Measurements from ENCODE around the gene DNAJC17.

The DNAJC17 gene

DNA sequence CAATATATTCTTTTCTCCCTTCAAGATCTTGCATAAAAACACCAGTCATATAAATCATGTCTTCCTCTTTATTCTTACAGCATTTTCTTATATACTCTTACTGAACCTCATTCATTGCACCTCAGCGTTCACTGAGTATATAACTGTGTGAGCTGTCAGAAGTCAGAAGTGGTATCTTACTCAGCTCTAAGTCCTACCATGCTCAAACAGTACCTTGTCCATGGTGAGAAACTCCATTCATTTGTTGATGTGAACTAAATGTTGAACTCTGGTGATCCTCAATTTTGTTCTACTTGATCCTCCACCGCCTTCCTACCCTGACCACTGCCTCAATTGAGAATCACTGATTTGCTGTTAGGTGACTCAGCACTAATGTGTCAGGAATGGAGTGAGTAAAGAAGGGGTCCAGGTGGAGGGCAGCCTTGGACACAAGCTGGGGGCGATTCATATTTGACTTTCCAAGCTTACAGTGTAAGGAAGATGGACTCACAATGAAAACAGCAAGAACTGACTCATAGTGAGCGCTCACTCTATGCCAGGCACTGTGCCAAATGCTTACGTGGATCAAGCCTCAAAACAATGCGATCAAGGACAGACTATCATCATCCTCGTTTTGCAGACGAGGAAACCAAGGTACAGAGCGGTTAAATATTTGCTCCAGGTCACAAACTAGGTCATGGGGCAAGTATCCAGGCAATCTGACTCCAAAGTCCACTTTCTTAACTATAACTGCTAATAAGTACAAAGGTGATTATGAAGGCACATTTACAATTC is 13.9 kb downstream of the DNAJC17 start:
- H3K4me3 ChIP-seq (ENCODE audit: low read depth, low read length), result no peak overlapping the region
- in situ Hi-C loops (cut with HindIII; ENCODE audit: low sequenced_read_pairs), result no loop called here
- TF ChIP-seq, protein P1, sequence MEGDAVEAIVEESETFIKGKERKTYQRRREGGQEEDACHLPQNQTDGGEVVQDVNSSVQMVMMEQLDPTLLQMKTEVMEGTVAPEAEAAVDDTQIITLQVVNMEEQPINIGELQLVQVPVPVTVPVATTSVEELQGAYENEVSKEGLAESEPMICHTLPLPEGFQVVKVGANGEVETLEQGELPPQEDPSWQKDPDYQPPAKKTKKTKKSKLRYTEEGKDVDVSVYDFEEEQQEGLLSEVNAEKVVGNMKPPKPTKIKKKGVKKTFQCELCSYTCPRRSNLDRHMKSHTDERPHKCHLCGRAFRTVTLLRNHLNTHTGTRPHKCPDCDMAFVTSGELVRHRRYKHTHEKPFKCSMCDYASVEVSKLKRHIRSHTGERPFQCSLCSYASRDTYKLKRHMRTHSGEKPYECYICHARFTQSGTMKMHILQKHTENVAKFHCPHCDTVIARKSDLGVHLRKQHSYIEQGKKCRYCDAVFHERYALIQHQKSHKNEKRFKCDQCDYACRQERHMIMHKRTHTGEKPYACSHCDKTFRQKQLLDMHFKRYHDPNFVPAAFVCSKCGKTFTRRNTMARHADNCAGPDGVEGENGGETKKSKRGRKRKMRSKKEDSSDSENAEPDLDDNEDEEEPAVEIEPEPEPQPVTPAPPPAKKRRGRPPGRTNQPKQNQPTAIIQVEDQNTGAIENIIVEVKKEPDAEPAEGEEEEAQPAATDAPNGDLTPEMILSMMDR (IDR thresholded peaks at IDR 0.05; ENCODE audit: low read depth, low read length, missing control alignments), result no peak
- peak; percentile 88 for DNase-seq (ENCODE audit: low read depth)

DNA sequence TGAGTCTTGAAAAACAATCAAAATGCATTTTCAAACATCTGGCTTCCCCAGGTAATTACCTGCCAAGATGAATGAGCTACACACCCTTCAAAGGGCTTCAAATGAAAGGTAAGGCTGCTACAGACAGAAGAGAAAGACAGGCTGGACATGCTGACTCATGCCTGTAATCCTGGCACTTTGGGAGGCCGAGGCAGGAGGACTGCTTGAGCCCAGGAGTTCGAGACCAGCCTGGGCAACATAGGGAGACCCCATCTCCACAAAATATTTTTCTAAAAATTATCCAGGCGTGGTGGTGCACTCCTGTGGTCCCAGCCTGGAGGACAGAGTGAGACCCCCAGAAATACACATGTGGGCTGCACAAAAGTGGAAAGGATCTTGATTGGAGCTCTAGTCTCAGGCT is 14.9 kb downstream of the DNAJC17 start:
- no peak overlapping the region for H3K4me3 ChIP-seq (ENCODE audit: low read depth, low read length)
- no peak for DNase-seq (ENCODE audit: low read depth)
- in situ Hi-C loops (cut with HindIII; ENCODE audit: low sequenced_read_pairs), result no loop called here
- TF ChIP-seq, protein P1 (IDR thresholded peaks at IDR 0.05; ENCODE audit: low read depth, low read length, missing control alignments), result no peak

DNA sequence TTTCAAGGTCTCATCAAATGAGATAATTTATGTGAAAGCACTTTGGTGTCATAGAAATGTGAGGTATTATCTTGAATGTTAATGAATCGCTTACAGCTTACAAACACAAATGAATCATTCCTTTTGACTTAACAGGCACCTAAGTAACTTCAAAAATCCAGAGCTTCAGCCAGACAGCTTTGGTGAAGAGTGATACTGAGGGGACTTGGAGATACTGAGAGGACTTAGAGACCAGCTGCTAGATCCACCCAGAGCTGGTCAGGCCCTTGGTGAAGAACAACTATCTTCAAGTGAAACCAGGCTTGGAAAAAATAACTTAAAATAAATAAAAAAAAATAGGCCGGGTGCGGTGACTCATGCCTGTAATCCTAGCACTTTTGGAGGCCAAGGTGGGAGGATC is 16.6 kb downstream of the DNAJC17 start:
- TF ChIP-seq, protein P1 (IDR thresholded peaks at IDR 0.05; ENCODE audit: low read depth, low read length, missing control alignments), result no peak
- no peak overlapping the region for H3K4me3 ChIP-seq (ENCODE audit: low read depth, low read length)
- in situ Hi-C loops (cut with HindIII; ENCODE audit: low sequenced_read_pairs), result no loop called here
- DNase-seq (ENCODE audit: low read depth), result no peak

DNA sequence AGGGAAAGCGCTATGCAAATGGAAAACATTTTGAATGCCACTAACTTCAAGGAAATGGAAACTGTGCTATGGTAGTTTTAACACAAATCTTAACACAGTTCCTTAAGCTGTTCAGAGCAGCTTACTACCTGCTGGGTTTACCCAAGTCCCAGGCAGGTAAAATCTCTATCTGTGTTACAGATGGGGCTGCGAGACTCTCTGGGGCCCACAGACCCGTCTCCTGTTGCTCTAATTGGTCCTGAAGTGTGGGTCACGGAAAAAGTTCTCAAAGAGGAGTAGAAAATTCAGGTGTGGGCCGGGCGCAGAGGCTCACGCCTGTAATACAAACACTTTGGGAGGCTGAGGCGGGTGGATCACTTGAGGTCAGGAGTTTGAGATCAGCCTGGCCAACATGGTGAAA is 17.3 kb downstream of the DNAJC17 start:
- TF ChIP-seq, protein P1 (IDR thresholded peaks at IDR 0.05; ENCODE audit: low read depth, low read length, missing control alignments), result no peak
- in situ Hi-C loops (cut with HindIII; ENCODE audit: low sequenced_read_pairs), result no loop called here
- DNase-seq (ENCODE audit: low read depth), result no peak
- no peak overlapping the region for H3K4me3 ChIP-seq (ENCODE audit: low read depth, low read length)

DNA sequence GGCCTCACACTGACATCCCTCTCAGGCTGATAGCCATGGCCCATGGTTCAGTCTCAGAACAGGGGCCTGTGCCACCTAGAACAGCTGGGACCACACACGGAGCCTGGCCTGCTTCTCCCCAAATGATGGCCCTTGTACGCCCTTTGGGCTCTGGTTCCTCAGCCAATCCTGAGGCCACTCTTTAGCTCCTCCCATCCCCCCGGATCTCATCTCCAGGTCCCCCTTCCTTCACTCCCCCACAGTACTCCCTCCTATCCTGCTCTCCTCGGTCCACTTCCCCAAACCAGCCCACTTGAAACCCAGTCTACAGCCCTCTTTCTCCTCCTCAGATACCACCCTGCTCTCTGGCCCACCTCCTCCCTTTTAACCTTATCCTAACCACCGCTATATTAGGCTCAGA is 18.2 kb downstream of the DNAJC17 start:
- TF ChIP-seq, protein P1 (IDR thresholded peaks at IDR 0.05; ENCODE audit: low read depth, low read length, missing control alignments), result no peak
- no peak overlapping the region for H3K4me3 ChIP-seq (ENCODE audit: low read depth, low read length)
- DNase-seq (ENCODE audit: low read depth), result no peak
- in situ Hi-C loops (cut with HindIII; ENCODE audit: low sequenced_read_pairs), result no loop called here

DNA sequence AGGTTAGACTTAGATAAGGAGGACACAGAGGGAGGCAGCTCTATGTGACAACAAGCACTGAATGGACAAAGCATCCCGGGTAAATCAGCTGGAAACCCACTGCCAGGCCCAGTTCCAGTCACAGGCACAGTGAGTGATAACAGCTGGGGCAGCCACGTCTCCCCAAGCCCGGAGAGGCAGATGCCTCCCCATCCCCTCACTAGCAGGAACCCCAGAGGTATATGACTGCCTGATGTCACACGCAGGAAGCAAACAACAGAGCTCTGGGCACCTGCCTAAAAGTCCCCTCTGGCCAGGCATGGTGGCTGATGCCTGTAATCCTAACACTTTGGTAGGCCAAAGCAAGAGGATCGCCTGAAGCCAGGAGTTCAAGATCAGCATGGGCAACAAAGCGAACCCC is 19.3 kb downstream of the DNAJC17 start:
- DNase-seq (ENCODE audit: low read depth), result no peak
- in situ Hi-C loops (cut with HindIII; ENCODE audit: low sequenced_read_pairs), result no loop called here
- TF ChIP-seq, protein P1 (IDR thresholded peaks at IDR 0.05; ENCODE audit: low read depth, low read length, missing control alignments), result no peak
- H3K4me3 ChIP-seq (ENCODE audit: low read depth, low read length), result no peak overlapping the region
